Breast epithelium (tissue), 4 donors: ENCODE measurements around the gene CSMD2. TPM values are rescaled to one million over a fixed set of nuclear protein-coding genes. Genes with fewer than 3 reads are reported as not detected.

Experiments used
- DNase-seq, 2 donors: peaks; one replicate each; pipeline ENCODE4 v3.0.0-alpha.2; 2019; ENCODE audit warnings: low spot score in 2 of 2
- H3K27ac ChIP-seq, 2 donors: fragments of 200-600 bp; sonication (generic) in 1 of 2; one replicate each; pipeline ENCODE4 v1.5.1; 2016 to 2019; ENCODE audit warnings: mild to moderate bottlenecking in 1 of 2
- H3K27me3 ChIP-seq, 2 donors: fragments of 200-600 bp; sonication (generic) in 1 of 2; one replicate each; pipeline versions ENCODE4 v1.5.1 to v1.6.0; 2017 to 2019; ENCODE audit warnings: control low read depth in 1 of 2, mild to moderate bottlenecking in 1 of 2
- H3K36me3 ChIP-seq: fragments of 200-600 bp; one replicate; pipeline ENCODE4 v1.5.1; 2019
- H3K4me1 ChIP-seq, 2 donors: fragments of 200-600 bp; sonication (generic); one replicate each; pipeline ENCODE4 v1.5.1; 2016 to 2019; ENCODE audit warnings: control low read depth in 1 of 2
- H3K4me3 ChIP-seq, 3 donors: fragments of 200-600 bp; sonication (generic); 1 replicate in 2 of 3; 2 replicates in 1 of 3; pipeline ENCODE4 v1.5.1; 2016 to 2019; ENCODE audit warnings: mild to moderate bottlenecking in 3 of 3, moderate library complexity in 2 of 3
- H3K9me3 ChIP-seq, 2 donors: fragments of 200-600 bp; sonication (generic) in 1 of 2; one replicate each; pipeline ENCODE4 v1.5.1; 2016 to 2019; ENCODE audit warnings: control low read depth in 1 of 2
- POLR2A ChIP-seq: fragments of 450-650 bp; IDR thresholded peaks from one replicate; pipeline ENCODE4 v1.6.1; 2016; ENCODE audit warnings: antibody characterized with exemption, mild to moderate bottlenecking, moderate library complexity
- POLR2AphosphoS5 ChIP-seq, 3 donors: sonication (generic); formaldehyde crosslinking; IDR thresholded peaks; one replicate each; pipeline ENCODE4 v1.6.1; 2017; ENCODE audit warnings: antibody characterized with exemption in 3 of 3
- intact Hi-C: fragments of 100-400 bp; cut with DNase I; formaldehyde crosslinking; loops from one replicate; pipeline ENCODE4 v1.15.1; 2023; ENCODE audit warnings: low total_unique reads
- total RNA-seq, 3 donors: library from RNA; depleted of rRNA; stranded (reverse); fragments of >200 nt; gene quantifications; one replicate each; pipeline ENCODE4 v1.1.0, GENCODE V29; 2016
- TF ChIP-seq, protein P1 (sequence below), 3 donors: fragments of 450-650 bp; IDR thresholded peaks; one replicate each; pipeline ENCODE4 v1.5.1; 2016 to 2017; ENCODE audit warnings: antibody characterized with exemption in 3 of 3, mild to moderate bottlenecking in 3 of 3, moderate library complexity in 3 of 3

Gene CSMD2
- total RNA-seq, 3 donors from 2014 or later: 0.33 to 2.6 (median 0.44) TPM

DNA sequence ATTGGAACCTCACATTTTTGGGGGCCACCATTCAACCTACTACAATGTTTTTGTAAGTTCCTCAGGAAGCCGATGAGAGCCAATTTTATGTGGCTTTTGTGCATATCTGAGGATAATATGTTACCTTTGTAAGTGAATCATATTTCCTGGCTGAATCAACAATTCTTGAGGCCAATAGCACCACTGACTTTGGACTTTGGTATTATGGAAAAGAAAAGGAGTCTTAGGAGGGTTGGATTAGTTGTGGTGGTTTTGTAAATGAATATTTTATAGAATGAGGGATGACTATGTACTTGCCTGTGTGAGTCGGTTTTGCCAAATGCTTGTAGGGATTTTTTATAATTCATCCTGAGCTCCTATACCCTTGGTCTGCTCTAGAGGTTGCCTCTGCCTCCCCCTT is 482.7 kb downstream of the CSMD2 start:
- Histone ChIP-seq H3K4me1 (no peaks in the 10 kb centered on the region), H3K27ac (no peak overlapping the region), H3K4me3 (no peak overlapping the region), H3K36me3 (no peaks in the 10 kb centered on the region), H3K9me3 (peaks cover 0 to 5% of the 10 kb centered on the region in 2 donors), H3K27me3 (no peaks in the 10 kb centered on the region)
- no peak for DNase-seq
- TF ChIP-seq, protein P1, sequence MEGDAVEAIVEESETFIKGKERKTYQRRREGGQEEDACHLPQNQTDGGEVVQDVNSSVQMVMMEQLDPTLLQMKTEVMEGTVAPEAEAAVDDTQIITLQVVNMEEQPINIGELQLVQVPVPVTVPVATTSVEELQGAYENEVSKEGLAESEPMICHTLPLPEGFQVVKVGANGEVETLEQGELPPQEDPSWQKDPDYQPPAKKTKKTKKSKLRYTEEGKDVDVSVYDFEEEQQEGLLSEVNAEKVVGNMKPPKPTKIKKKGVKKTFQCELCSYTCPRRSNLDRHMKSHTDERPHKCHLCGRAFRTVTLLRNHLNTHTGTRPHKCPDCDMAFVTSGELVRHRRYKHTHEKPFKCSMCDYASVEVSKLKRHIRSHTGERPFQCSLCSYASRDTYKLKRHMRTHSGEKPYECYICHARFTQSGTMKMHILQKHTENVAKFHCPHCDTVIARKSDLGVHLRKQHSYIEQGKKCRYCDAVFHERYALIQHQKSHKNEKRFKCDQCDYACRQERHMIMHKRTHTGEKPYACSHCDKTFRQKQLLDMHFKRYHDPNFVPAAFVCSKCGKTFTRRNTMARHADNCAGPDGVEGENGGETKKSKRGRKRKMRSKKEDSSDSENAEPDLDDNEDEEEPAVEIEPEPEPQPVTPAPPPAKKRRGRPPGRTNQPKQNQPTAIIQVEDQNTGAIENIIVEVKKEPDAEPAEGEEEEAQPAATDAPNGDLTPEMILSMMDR (IDR thresholded peaks at IDR 0.05): no peak
- TF ChIP-seq POLR2AphosphoS5 (IDR thresholded peaks at IDR 0.05): no peak
- no peak for TF ChIP-seq POLR2A
- intact Hi-C loops: no loop called here

GRCh38 chr1:33680281-33680840 is 484.7 kb downstream of the CSMD2 start:
- intact Hi-C loops: no loop called here
- no peak overlapping the region for H3K27ac ChIP-seq
- H3K4me3 ChIP-seq: no peak overlapping the region
- no peaks in the 10 kb centered on the region for H3K36me3 ChIP-seq
- no peak for DNase-seq
- H3K4me1 ChIP-seq: no peaks in the 10 kb centered on the region
- peaks cover 0 to 5% of the 10 kb centered on the region in 2 donors for H3K9me3 ChIP-seq
- TF ChIP-seq POLR2AphosphoS5 (IDR thresholded peaks at IDR 0.05) (no peak), POLR2A (no peak)
- TF ChIP-seq, protein P1 (IDR thresholded peaks at IDR 0.05): no peak
- H3K27me3 ChIP-seq: no peaks in the 10 kb centered on the region

DNA sequence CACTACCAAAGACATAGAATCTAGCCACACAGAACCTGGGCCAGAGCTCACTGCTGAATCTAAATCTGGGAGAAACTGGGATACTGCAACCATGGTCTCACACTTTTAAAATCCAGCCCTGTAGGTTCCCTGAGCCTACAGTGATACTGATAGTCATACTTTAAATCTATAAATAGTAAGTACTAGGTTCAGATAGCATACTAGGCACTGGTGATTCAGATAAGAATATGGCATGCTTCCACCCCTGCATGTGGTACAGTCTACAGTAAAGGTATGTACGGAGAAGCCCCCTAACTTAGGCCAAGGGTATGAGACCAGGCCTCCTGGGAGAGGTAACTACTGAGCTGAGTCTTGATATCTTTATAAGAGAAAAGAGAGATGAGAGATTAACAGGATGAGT is 494.5 kb downstream of the CSMD2 start:
- TF ChIP-seq POLR2A (no peak), POLR2AphosphoS5 (IDR thresholded peaks at IDR 0.05) (no peak)
- TF ChIP-seq, protein P1 (IDR thresholded peaks at IDR 0.05): no peak
- H3K27ac ChIP-seq: no peak overlapping the region
- intact Hi-C loops: no loop called here
- H3K9me3 ChIP-seq: peaks cover 5% of the 10 kb centered on the region in 2 donors
- no peaks in the 10 kb centered on the region for H3K4me1 ChIP-seq
- H3K27me3 ChIP-seq: no peaks in the 10 kb centered on the region
- H3K36me3 ChIP-seq: no peaks in the 10 kb centered on the region
- no peak overlapping the region for H3K4me3 ChIP-seq
- DNase-seq: no peak

- Histone ChIP-seq H3K4me1 (no peaks in the 10 kb centered on the region), H3K9me3 (peaks cover 5% of the 10 kb centered on the region in 2 donors), H3K36me3 (no peaks in the 10 kb centered on the region), H3K4me3 (no peak overlapping the region), H3K27ac (no peak overlapping the region), H3K27me3 (no peaks in the 10 kb centered on the region)
- no peak for DNase-seq
- TF ChIP-seq POLR2AphosphoS5 (IDR thresholded peaks at IDR 0.05): no peak
- TF ChIP-seq, protein P1 (IDR thresholded peaks at IDR 0.05): no peak
- no peak for TF ChIP-seq POLR2A
- intact Hi-C loops: no loop called here
These were observed 496.3 kb downstream of the CSMD2 start for GRCh38 chr1:33668695-33669094.

GRCh38 chr1:33667386-33668282 is 497.4 kb downstream of the CSMD2 start:
- H3K4me3 ChIP-seq: no peak overlapping the region
- H3K36me3 ChIP-seq: no peaks in the 10 kb centered on the region
- H3K4me1 ChIP-seq: no peaks in the 10 kb centered on the region
- no peak overlapping the region for H3K27ac ChIP-seq
- H3K27me3 ChIP-seq: no peaks in the 10 kb centered on the region
- TF ChIP-seq POLR2A: no peak
- no peak for DNase-seq
- peaks cover 5% of the 10 kb centered on the region in 2 donors for H3K9me3 ChIP-seq
- intact Hi-C loops: no loop called here
